MM.1S (cell line): ENCODE results near the gene L3MBTL4.

Experiments used
- CTCF ChIP-seq: fragments of 300-600 bp; sonication (generic); IDR thresholded peaks from 2 replicates; pipeline ENCODE4 v1.5.1; 2016; ENCODE audit warnings: antibody characterized with exemption, low read length, mixed read lengths
- EZH2 ChIP-seq: fragments of 300-600 bp; sonication (generic); optimal IDR thresholded peaks from 2 replicates; pipeline ENCODE3; 2017; ENCODE audit warnings: low read depth, mild to moderate bottlenecking, antibody characterized with exemption, low read length, mixed read lengths

- TF ChIP-seq CTCF (no peak), EZH2 (no peak)
These were observed 383.7 kb downstream of the L3MBTL4 start for GRCh38 chr18:6031002-6031401.
